C4-2B (cell line): ENCODE measurements around the gene C9orf78.

Experiments
- CTCF ChIP-seq: fragments of 450-650 bp; conservative IDR thresholded peaks from 2 replicates; pipeline ENCODE4 v1.5.1; 2017; ENCODE audit warnings: mild to moderate bottlenecking
- ZFX ChIP-seq: fragments of 450-650 bp; IDR thresholded peaks from 2 replicates; pipeline ENCODE4 v1.6.1; 2017

- TF ChIP-seq CTCF (no peak), ZFX (no peak)
Observed at GRCh38 chr9:129865668-129866320, 30.7 kb upstream of the C9orf78 start.
